Aorta (tissue), 5 donors: ENCODE data around the gene MBD1. TPM values are rescaled to one million over a fixed set of nuclear protein-coding genes. Genes with fewer than 3 reads are reported as not detected.

ENCODE experiments used
- ATAC-seq: fragments of 200-7000 bp; cut with Tn5 transposase; one replicate; pipeline ENCODE4 v1.9.1; 2022; ENCODE audit warnings: moderate library complexity; ENCODE audit not compliant: low FRiP score
- DNase-seq, 2 donors: peaks; one replicate each; pipeline ENCODE4 v3.0.0-alpha.2; 2020
- H3K27ac ChIP-seq, 2 donors: one replicate each; pipeline ENCODE4 v1.5.1; 2013; ENCODE audit warnings: low read length in 2 of 2, mild to moderate bottlenecking in 2 of 2, moderate library complexity in 2 of 2, control low read depth in 1 of 2, inconsistent platforms in 1 of 2, low read depth in 1 of 2
- H3K27me3 ChIP-seq, 2 donors: one replicate each; pipeline ENCODE4 v1.6.1; 2013; ENCODE audit warnings: control low read depth in 1 of 2, low read length in 1 of 2, mild to moderate bottlenecking in 1 of 2, moderate library complexity in 1 of 2; ENCODE audit not compliant: insufficient read depth in 2 of 2, control insufficient read depth in 1 of 2
- H3K36me3 ChIP-seq, 2 donors: one replicate each; pipeline ENCODE4 v1.6.1; 2013; ENCODE audit warnings: control low read depth in 1 of 2, low read length in 1 of 2, mild to moderate bottlenecking in 1 of 2; ENCODE audit not compliant: insufficient read depth in 2 of 2, control insufficient read depth in 1 of 2
- H3K4me1 ChIP-seq, 2 donors: one replicate each; pipeline ENCODE4 v1.6.1; 2013; ENCODE audit warnings: low read length in 2 of 2, control low read depth in 1 of 2, mild to moderate bottlenecking in 1 of 2, moderate library complexity in 1 of 2; ENCODE audit not compliant: insufficient read depth in 2 of 2, control insufficient read depth in 1 of 2
- H3K4me3 ChIP-seq, 2 donors: one replicate each; pipeline ENCODE4 v1.5.1; 2013; ENCODE audit warnings: low read length in 2 of 2, control low read depth in 1 of 2, mild to moderate bottlenecking in 1 of 2
- H3K9me3 ChIP-seq: one replicate; pipeline ENCODE4 v1.6.1; 2013; ENCODE audit warnings: mild to moderate bottlenecking, low read length; ENCODE audit not compliant: control insufficient read depth
- WGBS, 2 donors: extraction: QIAGEN DNeasy Blood & Tissue Kit; methylation state at CpG; one replicate each; pipeline ENCODE4 v1.1.7; 2013; 5-methylcytosine and 5-hydroxymethylcytosine counted together
- intact Hi-C, 2 donors: fragments of 100-400 bp; cut with DNase I; formaldehyde crosslinking; loops; one replicate each; pipeline versions ENCODE4 v1.14.2 to v1.15.0; 2022
- polyA plus RNA-seq, 2 donors: library from polyadenylated mRNA; stranded (reverse); fragments of 200-250 nt; gene quantifications; one replicate each; pipeline ENCODE4 v1.2.3, GENCODE V29; 2013
- total RNA-seq, 2 donors: library from RNA; stranded (reverse); fragmentation: NEBNext Ultra II Directional; extraction: Animal tissue kit (Norgen Biotek cat#: 25700); gene quantifications; one replicate each; pipeline ENCODE4 v1.2.1, GENCODE V29; 2021
- donor health status: healthy with polysubstance abuse.
- donor health status: Bipolar disorder and iron deficiency.
- donor health status: DM: no; HTN: no; CAD: no.
- donor health status: DM: no; HTN: no; CAD: no.
- donor health status: DM: yes; HTN: yes; CAD: no.

Gene MBD1
- total and polyA plus RNA-seq, 4 donors, result 24.4 to 76.6 (median 60.2) TPM

DNA sequence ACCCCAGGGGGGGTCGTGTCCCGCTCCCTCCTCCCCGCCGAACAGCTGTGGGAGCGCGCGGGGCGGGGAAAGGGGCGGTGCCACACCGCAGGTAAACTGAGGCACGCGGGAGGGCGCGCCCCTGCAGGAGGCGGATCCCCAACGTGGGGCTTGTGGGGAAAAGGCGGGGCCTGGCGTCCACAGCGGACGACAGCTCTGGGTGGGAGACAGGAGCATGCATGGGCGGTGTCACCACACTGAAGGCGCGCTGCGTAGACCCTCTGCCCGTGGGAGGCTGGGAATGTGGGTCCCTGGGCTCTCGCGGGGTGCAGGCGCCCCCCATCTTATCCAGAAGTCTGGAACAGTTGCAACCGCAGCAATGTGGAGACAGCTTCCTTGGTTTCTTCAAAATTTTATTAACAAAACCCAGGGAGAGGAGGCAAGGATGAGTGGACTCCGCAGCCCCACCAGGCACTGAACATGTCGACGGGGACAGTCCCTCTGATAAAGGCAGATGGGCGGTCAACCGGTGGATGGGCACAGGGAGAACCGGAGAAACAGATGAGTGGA, 723 bp upstream of the MBD1 start:
- WGBS, 2 donors, result 34 to 39% methylated on average over 33 to 35 of the region's 35 CpGs
- Histone ChIP-seq H3K4me1 (peaks cover 0 to 3% of the 10 kb centered on the region in 2 donors), H3K27ac (peak overlapping the region; percentile 6 to 64), H3K36me3 (peaks cover 0 to 4% of the 10 kb centered on the region in 2 donors), H3K9me3 (no peaks in the 10 kb centered on the region), H3K27me3 (no peaks in the 10 kb centered on the region), H3K4me3 (peak overlapping the region; percentile 7 to 58)
- intact Hi-C loops, result loop anchor here (10.0 kb wide), 4 partner anchors 93 to 913 kb away; partner anchors contain the start of genes SKA1 (in 2 of the 2), ACAA2 (in 1 of the 2), MEX3C (in 1 of the 2) and RPL17 (in 1 of the 2)
- ATAC-seq, result peak; percentile 0
- DNase-seq, result no peak

DNA sequence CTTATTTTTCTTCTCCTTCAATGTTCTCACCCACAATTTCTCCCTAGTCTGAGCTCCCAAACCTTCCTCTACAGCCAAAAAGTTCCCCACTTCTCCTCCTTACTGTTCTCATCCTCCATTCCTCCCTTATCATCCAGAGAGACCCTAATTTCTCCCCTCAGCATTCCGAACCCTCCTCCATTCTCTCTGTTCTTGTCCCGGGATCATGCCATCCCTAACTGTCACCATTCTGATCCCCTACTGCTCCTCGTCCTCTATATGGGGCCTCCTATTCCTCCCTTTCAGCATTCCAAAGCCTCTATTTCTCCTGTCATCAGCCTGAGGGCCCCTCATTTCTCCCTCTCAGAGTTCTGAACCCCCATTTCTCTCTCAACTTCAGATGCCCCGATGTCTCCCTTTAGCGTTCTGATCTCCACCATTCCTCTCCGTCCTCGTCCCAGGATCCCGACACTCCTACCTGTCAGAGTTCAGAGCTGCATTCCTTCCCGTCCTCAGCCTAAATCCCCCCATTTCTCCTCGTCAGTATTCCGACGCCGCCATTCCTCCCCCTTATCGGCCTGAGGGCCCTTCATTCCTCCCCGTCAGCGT, 522 bp downstream of the MBD1 start:
- H3K9me3 ChIP-seq, result no peaks in the 10 kb centered on the region
- H3K4me3 ChIP-seq, result peak overlapping the region; percentile 33 to 80
- no peak for ATAC-seq
- DNase-seq, result no peak
- no peaks in the 10 kb centered on the region for H3K27me3 ChIP-seq
- H3K36me3 ChIP-seq, result peaks cover 0 to 13% of the 10 kb centered on the region in 2 donors
- intact Hi-C loops, result loop anchor here (10.0 kb wide), 4 partner anchors 94 to 914 kb away; partner anchors contain the start of genes SKA1 (in 2 of the 2), ACAA2 (in 1 of the 2), MEX3C (in 1 of the 2) and RPL17 (in 1 of the 2)
- peak overlapping the region in 1 of 2 donors; percentile 75 for H3K27ac ChIP-seq
- peaks cover 0 to 3% of the 10 kb centered on the region in 2 donors for H3K4me1 ChIP-seq
- 1% methylated on average over 16 of the region's 16 CpGs for WGBS, 2 donors

DNA sequence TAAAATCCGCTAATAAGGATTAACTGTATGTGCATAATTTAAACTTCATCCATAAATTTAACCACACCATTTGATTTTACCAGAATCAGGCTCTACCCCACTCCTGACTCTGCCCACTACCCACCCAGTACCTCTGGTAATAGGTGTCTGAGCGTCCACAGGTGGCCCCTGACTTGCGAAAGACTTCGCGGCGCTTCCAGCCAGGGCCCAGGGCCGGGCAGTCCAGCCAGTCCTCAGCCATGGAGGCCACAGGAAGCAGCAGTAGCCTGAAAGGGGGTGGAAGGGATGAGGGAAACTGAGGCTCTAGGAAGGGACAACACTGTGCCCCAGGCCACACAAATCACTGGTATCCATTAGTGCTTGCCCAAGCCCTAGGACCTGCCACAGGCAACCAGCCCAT, 1.6 kb downstream of the MBD1 start:
- Histone ChIP-seq H3K9me3 (no peaks in the 10 kb centered on the region), H3K27ac (no peak overlapping the region), H3K4me1 (peaks cover 0 to 3% of the 10 kb centered on the region in 2 donors), H3K27me3 (no peaks in the 10 kb centered on the region), H3K36me3 (peaks cover 0 to 23% of the 10 kb centered on the region in 2 donors), H3K4me3 (no peak overlapping the region)
- intact Hi-C loops, result loop anchor here (10.0 kb wide), 4 partner anchors 95 to 915 kb away; partner anchors contain the start of genes SKA1 (in 2 of the 2), ACAA2 (in 1 of the 2), MEX3C (in 1 of the 2) and RPL17 (in 1 of the 2)
- DNase-seq (no peak), ATAC-seq (no peak)
- 95 to 96% methylated on average over 7 of the region's 7 CpGs for WGBS, 2 donors

DNA sequence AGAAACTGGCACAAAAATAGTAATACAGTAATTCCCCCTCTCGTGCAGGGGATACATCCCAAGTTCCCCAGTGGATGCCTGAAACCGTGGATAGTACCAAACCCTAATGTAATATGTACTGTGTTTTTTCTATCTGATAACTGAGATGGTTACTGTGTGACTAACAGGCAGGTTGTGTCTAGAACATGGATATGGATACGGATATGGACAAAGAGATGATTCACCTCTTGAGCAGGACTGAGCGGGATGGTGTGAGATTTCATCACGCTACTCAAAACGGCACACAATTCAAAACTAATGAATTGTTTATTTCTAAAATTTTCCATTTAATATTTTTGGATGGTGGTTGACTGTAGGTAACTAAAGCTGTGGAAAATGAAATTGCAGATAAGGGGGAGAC, 3.4 kb downstream of the MBD1 start:
- peaks cover 0 to 3% of the 10 kb centered on the region in 2 donors for H3K4me1 ChIP-seq
- H3K4me3 ChIP-seq, result no peak overlapping the region
- H3K9me3 ChIP-seq, result no peaks in the 10 kb centered on the region
- DNase-seq (no peak), ATAC-seq (no peak)
- no peak overlapping the region for H3K27ac ChIP-seq
- intact Hi-C loops, result no loop called here
- WGBS, 2 donors, result 77 to 81% methylated on average over 6 of the region's 6 CpGs
- peaks cover 4 to 26% of the 10 kb centered on the region in 2 donors for H3K36me3 ChIP-seq
- H3K27me3 ChIP-seq, result no peaks in the 10 kb centered on the region

DNA sequence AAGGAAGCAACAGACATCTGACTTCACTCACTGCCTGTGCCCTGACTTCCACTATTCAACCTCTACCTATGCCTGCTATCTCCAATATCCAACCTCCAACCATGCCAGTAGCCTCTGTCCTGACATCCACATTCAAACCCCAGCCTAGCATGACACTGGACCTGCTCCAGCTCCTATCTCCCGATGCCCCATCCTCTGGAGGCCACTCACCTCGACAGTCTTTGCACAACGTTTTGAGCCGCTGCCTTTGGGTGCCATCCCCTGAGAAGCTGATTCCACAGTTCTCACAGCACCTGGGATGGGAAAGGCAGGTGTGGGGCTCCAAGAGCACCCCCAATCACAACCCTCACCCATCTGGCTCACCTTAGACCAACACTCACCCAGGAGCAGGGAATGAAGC, 4.9 kb downstream of the MBD1 start:
- H3K36me3 ChIP-seq, result peaks cover 4 to 27% of the 10 kb centered on the region in 2 donors
- ATAC-seq, result no peak
- WGBS, 2 donors, result 88 to 89% methylated on average over 4 of the region's 4 CpGs

DNA sequence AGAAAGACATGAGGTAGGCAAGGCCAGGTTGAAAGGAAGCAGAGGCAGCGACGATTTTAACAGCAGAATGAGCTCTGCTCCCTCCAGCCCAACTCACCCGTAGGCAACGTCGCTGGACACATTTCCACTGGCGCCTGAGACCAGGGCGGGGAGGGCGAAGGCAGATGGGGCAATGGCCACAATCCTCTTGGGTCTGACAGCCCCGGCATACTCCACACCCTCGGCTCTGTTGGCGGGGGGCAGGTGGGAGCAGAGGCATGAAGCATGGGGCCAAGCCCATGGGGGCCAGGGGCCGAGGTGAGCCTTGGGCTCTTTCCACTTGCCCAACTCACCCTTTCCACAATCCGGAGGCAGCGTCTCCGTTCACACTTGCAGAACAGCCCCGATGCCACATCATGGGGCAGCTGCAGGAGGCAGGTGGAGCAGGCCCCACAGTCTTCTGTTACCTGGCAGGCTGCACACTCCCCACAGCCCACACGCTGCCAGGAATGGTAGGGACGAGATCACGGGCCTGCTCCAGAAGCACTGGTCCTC, 5.8 kb downstream of the MBD1 start:
- Histone ChIP-seq H3K27me3 (no peaks in the 10 kb centered on the region), H3K4me3 (no peak overlapping the region), H3K4me1 (peaks cover 0 to 3% of the 10 kb centered on the region in 2 donors), H3K9me3 (no peaks in the 10 kb centered on the region), H3K27ac (no peak overlapping the region), H3K36me3 (peaks cover 4 to 27% of the 10 kb centered on the region in 2 donors)
- intact Hi-C loops, result no loop called here
- WGBS, 2 donors, result 94 to 95% methylated on average over 19 of the region's 19 CpGs
- ATAC-seq (no peak), DNase-seq (no peak)

More for the DNA sequence above, 4.9 kb downstream of the MBD1 start:
- no peaks in the 10 kb centered on the region for H3K9me3 ChIP-seq
- no peaks in the 10 kb centered on the region for H3K27me3 ChIP-seq
- no peak overlapping the region for H3K27ac ChIP-seq
- no peak overlapping the region for H3K4me3 ChIP-seq
- intact Hi-C loops, result no loop called here
- no peak for DNase-seq
- peaks cover 0 to 3% of the 10 kb centered on the region in 2 donors for H3K4me1 ChIP-seq

DNA sequence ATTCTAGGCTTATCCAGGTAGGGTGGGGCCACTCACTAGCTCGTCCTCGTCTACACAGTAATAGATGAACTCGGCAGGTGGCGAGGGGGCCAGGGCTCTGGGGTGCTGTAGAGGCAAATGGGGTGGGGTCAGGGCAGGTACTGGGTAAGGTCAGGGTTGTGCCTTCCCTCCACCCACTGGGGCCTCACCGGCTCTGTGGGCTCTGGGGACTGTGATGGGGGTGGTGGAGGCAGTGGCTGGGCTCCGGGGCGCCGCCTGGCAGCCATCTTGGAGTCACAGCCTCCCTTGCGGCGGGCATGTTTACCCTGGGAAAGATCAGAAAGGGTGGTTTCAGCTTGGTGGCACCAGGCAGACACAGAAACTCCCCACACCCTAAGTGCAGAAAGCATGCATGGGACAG, 6.4 kb downstream of the MBD1 start:
- H3K36me3 ChIP-seq, result peaks cover 4 to 27% of the 10 kb centered on the region in 2 donors
- ATAC-seq, result no peak
- DNase-seq, result no peak
- 93% methylated on average over 10 of the region's 10 CpGs for WGBS, 2 donors
- H3K27me3 ChIP-seq, result no peaks in the 10 kb centered on the region
- H3K4me1 ChIP-seq, result no peaks in the 10 kb centered on the region
- no peaks in the 10 kb centered on the region for H3K9me3 ChIP-seq
- intact Hi-C loops, result no loop called here
- no peak overlapping the region for H3K27ac ChIP-seq
- H3K4me3 ChIP-seq, result no peak overlapping the region

DNA sequence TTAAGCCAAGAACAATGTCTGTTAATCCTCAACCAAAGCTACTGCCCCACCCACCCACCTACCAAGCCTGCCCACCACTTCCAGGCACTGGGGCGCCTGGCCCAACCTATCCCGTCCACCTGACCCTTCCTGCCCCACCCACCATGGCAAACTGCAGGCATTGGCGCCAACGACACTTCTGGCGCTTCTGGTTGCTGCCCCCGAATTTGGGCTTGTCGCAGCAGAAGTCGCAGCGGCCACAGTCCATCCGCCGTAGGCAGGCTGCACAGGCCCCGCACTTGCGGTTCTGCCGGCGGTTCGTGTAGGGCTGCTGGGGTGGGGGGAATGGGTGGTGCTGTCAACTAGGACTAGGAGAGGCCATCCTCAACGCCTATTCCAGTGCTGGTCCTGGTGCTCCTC, 7.3 kb downstream of the MBD1 start:
- no peak overlapping the region for H3K4me3 ChIP-seq
- WGBS, 2 donors, result 94% methylated on average over 17 of the region's 17 CpGs
- H3K9me3 ChIP-seq, result no peaks in the 10 kb centered on the region
- H3K27me3 ChIP-seq, result no peaks in the 10 kb centered on the region
- intact Hi-C loops, result no loop called here
- H3K27ac ChIP-seq, result no peak overlapping the region
- H3K4me1 ChIP-seq, result no peaks in the 10 kb centered on the region
- no peak for ATAC-seq
- DNase-seq, result no peak
- peaks cover 4 to 27% of the 10 kb centered on the region in 2 donors for H3K36me3 ChIP-seq
